ENCODE results near the gene RBM5.
"Not testable (repeated sequence)": the region's sequence is repeated elsewhere in the genome, so short reads cannot be mapped to it uniquely, and the experiment has no call there.

Gene RBM5

GRCh38 chr3:50088725-50089608 lies at the start of gene RBM5:
RBM5 (plus strand) TSS chr3:50088919; CDS start chr3:50090435, 1,516 bp downstream.
- peak; percentile 68 for DNase-seq

GRCh38 chr3:50044976-50045375 lies 43.7 kb upstream of the RBM5 start:
- no peak for DNase-seq

GRCh38 chr3:50047426-50047825 lies 41.3 kb upstream of the RBM5 start:
- no peak for DNase-seq

DNA sequence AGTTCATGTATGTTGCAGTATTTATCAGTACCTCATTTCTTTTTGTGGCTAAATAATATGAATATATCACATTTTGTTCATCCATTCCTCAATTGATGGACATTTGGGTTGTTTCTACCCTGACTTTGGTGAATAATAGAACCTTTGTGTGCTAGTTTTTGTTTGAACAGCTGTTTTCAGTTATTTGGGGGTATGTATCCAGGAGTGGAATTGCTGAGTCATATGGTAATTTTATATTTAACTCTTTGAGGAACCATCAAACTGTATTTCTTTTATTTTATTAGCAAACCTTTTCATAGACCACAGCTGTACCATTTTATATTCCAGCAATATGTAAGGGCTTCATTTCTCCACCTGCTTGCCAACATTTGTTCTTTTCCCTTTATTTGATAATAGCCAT lies 38.4 kb upstream of the RBM5 start:
- no peak for DNase-seq

DNA sequence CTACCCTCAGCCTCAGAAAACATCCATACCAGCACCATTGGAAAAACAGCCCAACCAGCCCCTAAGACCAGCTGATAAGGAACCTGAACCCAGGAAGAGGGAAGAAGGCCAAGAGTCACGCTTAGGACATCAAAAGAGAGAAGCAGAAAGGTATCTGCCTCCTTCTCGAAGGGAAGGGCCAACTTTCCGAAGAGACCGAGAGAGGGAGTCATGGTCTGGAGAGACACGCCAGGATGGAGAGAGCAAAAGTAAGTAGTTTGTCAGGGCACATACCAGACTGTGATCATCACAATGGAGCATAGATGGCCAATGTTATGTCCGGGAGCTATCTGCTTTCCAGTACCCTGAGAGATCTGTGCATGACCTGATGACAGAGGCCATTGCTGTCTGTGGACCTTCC lies 31.0 kb upstream of the RBM5 start:
- no peak for DNase-seq

DNA sequence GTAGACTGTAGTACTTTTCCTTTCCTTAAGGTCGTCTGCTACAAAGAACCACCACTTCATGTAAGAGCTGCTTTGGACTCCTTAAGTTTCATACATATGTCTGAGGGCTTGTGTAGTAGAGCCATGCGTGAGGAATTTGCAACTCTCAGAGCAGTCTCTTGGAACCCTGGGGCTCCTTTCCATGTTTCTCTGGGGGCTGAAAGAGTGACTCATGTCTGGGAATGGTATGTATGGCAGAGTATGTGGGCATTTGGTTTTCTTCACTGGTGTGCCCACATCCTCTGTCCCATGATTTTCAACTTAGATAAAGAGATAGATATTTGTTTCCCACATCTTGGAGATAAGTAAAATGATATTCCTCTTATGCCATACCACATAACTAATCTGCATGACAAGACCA lies 20.6 kb upstream of the RBM5 start:
- DNase-seq: no peak

- no peak for DNase-seq
Observed at GRCh38 chr3:50078091-50078490, 10.6 kb upstream of the RBM5 start.

- no peak for DNase-seq
Observed at GRCh38 chr3:50078622-50079021, 10.1 kb upstream of the RBM5 start.

DNA sequence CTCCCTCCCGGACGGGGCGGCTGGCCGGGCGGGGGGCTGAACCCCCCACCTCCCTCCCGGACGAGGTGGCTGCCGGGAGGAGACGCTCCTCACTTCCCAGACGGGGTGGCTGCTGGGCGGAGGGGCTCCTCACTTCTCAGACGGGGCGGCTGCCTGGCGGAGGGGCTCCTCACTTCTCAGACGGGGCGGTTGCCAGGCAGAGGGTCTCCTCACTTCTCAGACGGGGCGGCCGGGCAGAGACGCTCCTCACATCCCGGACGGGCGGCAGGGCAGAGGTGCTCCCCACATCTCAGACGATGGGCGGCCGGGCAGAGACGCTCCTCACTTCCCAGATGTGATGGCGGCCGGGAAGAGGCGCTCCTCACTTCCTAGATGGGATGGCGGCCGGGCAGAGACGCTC lies 3.8 kb upstream of the RBM5 start:
- DNase-seq: not testable (repeated sequence)

DNA sequence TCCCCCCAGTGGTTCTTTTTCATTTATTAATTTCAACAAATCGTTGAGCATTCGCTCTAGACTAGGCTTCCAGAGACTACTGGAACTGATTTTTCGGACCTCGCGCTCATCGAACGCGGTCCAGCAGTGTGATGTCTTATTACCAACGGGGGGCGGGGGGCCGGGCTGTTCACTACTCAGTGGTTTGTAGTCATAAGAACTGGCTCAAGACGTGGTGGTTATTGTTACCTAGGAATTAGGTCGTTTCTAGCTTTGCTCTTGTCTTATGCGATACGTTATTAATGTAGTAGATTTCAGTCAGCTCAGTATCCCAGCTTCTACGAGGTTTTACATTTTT lies 858 bp downstream of the RBM5 start:
- DNase-seq: no peak

GRCh38 chr3:50090984-50091383 lies 2.3 kb downstream of the RBM5 start:
- no peak for DNase-seq

GRCh38 chr3:50095352-50095998 lies 6.8 kb downstream of the RBM5 start:
- no peak for DNase-seq

DNA sequence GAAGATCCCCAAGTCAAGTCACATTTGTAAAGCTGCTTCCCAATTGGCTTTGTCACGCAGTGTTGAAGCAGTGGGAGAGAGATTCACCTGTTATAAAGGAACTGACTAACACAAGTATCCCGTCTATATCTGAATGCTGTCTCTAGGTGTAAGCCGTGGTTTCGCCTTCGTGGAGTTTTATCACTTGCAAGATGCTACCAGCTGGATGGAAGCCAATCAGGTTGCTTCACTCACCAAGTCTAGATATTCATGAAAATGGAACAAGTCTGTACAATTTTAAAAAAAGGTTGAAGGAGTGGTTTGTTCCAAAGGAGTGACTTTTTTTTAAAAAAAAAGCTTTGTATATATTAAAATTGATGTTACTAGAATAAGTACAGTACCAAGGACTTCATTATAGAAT lies 11.7 kb downstream of the RBM5 start:
- no peak for DNase-seq

GRCh38 chr3:50100956-50101845 lies 12.5 kb downstream of the RBM5 start:
- no peak for DNase-seq

- DNase-seq: no peak
Observed at GRCh38 chr3:50102558-50102957, 13.8 kb downstream of the RBM5 start.

DNA sequence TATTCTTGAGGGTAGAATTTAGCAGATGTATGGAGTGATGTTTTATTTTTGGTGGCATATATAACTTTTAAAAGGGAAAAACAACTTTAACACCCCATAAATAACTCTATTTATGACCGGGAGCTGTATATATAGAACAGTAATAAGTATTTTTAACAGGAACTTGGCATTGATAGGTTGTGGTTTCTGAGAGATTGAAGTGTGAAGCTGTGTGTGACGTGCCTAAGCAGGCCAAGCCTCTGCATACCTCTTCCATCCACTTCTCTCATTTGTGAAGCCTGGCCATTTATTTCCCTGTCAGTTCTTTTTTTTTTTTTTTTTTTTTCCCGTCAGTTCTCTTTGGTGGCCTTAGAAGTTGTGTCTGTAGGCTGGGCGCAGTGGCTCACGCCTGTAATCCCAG lies 23.0 kb downstream of the RBM5 start:
- DNase-seq: no peak

GRCh38 chr3:50112462-50112861 lies 23.7 kb downstream of the RBM5 start:
- no peak for DNase-seq

GRCh38 chr3:50117120-50117519 lies 28.4 kb downstream of the RBM5 start:
- no peak for DNase-seq

GRCh38 chr3:50118237-50118636 lies 29.5 kb downstream of the RBM5 start:
- no peak for DNase-seq

DNA sequence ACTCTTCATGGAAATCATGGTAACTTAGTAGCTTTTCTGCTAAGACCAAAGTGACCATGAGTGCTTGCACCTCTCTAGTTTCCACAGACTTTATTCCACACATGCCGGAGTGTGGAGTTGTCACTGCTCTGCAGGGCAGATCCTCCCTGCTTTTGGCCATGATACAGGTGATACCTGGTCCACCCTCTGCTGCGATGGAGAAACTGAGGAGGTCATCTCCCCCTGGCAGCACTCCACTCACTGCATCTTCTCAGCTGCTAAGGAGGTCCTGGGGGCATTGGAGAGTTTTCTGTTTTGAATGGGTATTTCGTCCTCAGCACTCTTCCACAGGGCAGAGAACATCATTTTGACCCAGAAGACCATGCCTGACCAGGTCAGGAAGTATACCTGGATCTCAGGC lies 31.1 kb downstream of the RBM5 start:
- no peak for DNase-seq

- no peak for DNase-seq
Observed at GRCh38 chr3:50120364-50121071, 31.8 kb downstream of the RBM5 start.

DNA sequence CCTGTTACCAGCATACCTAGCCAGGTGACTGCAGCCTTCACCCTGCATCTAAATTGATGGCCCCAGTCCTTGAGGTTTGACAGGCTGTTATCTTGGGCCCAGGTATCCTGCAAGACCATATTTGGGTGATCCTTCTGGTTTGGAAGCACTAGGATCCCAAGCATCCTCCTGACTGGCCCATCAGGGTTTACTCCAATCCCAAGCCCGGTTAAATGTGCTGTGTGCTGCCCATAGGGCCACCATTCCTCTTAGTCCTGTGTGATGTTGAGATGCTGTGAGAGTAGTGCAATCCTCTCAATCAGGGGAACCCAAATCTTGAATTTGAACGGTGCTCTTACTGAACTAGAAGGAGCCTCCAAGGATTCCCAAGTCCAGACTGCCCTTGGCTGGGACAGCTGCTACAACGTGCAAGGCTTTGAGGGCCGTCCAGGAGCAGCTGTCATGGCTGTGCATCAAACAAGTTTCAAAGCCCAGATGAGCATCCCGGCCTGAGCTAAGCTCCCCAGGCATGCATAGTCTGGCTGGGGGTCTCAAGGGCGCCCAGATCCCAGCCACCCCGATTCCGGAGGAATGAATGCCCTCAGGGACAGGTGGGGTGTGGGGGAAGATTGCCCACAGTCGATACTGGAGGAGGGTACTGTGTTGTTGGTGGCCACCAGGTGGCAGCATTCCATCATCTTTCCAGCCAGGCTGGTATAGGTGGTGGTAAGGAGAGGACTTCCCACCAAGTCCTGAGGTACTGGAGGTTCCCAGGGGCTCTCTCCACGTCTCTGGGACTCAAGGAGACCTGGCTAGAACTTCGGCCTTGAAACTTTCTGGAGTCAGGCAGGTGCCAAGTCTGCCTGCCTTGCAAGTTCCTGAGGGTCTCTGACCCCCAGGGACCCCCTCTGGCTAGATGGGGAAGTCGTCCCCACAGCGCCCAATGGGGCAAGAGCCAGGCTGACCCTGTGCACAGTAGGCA lies 32.6 kb downstream of the RBM5 start:
- DNase-seq: no peak

Data from DMS153 (cell line).